HG02588 (cell line): ENCODE data around the gene TMEM63C.

ENCODE experiments used
- ATAC-seq: cut with Tn5 transposase; IDR thresholded peaks from one replicate; pipeline ENCODE4 v1.9.1; 2021; ENCODE audit warnings: mild to moderate bottlenecking, moderate library complexity; ENCODE audit not compliant: unreplicated experiment

TMEM63C gene

DNA sequence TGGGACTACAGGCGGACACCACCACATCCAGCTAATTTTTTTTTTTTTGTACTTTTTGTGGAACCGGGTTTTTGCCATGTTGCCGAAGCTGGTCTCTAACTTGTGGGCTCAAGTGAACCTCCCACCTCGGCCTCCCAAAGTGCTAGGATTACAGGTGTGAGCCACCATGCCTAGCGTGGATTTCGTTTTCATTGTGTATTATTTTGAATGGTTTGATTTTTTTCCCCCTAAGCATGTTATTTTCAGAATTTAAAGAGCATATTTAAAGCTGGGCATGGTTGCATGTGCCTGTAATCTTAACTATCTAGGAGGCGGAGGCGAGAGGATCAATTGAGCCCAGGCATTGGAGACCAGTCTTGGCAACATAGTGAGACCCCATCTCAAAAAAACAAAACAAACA is 13.1 kb downstream of the TMEM63C start:
- no peak for ATAC-seq

- ATAC-seq = no peak
Observed at GRCh38 chr14:77195766-77196165, 14.2 kb downstream of the TMEM63C start.

- ATAC-seq = no peak
Observed at GRCh38 chr14:77197988-77198387, 16.4 kb downstream of the TMEM63C start.

- no peak for ATAC-seq
Observed at GRCh38 chr14:77198561-77198960, 17.0 kb downstream of the TMEM63C start.

DNA sequence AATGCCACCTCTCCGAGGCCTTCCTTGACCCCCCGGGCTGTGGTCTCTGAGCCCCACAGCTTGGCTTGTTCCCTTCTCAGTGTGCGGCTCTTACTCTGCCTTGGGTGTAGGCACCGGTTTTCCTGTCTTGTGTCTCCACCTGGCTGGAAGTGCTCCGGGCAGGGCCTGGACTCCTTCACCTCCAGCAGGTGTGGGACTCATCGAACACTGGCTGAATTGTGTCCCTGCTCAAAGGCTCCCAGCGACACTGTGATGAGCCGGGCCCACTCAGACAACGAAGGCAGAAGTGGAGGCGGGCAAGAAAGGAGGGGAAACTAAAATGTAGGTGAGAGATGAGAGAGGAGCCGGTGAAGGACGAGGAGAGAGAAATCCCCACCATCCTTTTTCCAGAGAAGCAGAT is 18.0 kb downstream of the TMEM63C start:
- no peak for ATAC-seq

GRCh38 chr14:77200406-77200985 is 18.9 kb downstream of the TMEM63C start:
- ATAC-seq = no peak

- ATAC-seq = no peak
Observed at GRCh38 chr14:77201696-77202095, 20.1 kb downstream of the TMEM63C start.

- no peak for ATAC-seq
Observed at GRCh38 chr14:77203611-77204458, 22.2 kb downstream of the TMEM63C start.

DNA sequence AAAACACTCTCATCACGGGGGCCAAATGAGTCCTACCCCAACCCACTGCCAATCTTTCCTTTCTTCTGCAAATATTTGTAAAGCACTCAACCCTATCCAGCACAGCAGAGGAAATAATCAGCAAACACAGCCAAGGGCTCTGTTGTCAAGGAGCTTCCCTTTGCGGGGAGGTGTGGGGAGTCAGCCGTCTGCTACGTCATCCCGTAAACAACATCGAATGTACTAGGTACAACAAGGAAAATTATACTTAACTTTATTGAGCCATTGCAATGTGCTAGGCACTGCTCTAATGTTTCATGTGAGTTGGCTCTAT is 22.8 kb downstream of the TMEM63C start:
- ATAC-seq = no peak

DNA sequence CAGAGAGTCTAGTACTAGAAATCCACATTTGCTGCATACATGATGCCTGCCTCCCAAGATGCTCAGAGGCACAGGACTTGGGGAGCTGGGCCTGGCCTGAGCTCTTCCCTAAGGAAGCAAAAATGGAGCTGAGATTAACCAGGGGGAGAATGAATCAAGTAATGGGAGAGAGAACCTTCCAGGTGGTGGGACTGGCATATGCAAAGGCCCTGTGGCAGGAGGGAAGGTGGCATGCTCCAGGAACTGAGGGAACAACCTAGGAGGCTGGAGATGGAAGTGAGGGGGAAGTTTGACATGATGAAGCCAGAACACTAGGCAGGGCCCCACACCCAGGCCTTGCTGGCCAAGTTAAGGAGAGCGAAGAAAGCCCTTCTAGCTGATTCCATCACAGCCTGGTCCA is 23.3 kb downstream of the TMEM63C start:
- no peak for ATAC-seq

DNA sequence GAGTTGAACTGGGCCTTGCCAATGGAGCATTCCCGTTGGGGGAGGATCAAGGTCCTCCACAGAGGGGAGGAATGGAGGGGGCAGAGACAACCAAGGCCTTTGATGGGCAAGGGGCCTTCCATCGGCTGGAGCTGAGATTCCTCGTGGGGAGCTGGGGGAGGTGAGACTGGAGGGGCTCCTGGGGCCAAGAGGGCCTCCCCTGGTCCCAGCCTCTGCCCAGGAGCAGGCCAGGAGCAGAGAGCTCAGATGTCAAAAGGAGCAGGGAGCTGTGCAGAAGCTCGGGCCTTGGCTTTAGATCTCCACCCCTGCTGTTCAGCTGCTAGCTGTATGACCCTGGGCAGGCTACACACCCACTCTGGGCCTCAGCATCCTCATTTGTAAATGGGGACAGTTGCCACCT is 24.0 kb downstream of the TMEM63C start:
- no peak for ATAC-seq

DNA sequence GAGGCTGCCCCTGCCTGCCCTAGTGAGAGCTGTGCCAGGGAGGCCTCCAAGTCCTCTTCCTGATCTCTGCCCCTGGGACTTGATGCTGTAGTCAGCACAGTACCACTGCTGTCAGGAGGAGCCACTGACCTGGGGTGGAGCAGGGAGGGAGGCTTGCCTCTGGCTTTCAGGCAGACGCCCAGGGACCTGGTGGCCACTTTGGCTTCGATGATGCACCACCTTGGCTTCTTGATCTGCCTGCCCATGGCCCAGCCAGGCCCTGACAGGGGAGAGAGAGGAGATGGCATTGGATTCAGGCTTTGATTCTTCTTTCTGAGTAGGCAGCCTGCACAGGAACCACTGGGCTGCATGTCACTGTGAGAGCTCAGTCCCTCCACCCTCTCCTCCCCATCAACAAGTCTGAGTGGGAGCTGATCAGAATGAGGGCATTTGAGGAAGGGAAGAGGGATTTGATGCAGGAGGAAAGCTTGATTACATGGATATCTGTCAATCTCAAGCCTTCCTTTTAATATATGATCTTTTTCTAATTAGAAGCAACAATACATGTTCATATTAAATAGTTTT is 24.7 kb downstream of the TMEM63C start:
- no peak for ATAC-seq

DNA sequence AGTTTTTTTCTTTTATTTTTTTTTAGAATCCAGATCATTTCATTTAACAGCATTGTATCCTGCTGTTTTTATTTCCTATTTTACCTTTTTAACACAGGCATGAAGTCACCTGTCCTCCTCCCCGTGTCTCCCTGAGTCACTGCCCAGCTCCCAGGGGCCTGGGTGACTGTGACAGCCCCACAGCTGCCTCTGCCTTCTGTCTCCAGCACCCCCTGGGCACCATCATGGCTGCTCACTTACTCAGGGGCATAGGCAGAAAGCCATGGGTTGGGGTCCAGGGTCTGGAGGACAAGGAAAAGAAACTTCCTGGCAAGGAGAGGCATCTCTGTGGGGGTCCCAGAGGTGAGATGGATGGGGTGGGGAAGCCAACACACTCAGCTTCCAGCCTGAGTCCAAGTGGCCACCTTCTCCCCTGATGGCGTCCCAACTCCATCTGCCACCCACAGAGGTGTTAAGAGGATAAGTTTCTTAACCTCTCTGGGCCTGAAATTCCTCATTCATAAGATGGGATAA is 25.3 kb downstream of the TMEM63C start:
- no peak for ATAC-seq

- no peak for ATAC-seq
Observed at GRCh38 chr14:77208291-77208978, 26.8 kb downstream of the TMEM63C start.

GRCh38 chr14:77208979-77209318 is 27.4 kb downstream of the TMEM63C start:
- ATAC-seq = no peak

GRCh38 chr14:77212097-77212870 is 30.7 kb downstream of the TMEM63C start:
- ATAC-seq = no peak

DNA sequence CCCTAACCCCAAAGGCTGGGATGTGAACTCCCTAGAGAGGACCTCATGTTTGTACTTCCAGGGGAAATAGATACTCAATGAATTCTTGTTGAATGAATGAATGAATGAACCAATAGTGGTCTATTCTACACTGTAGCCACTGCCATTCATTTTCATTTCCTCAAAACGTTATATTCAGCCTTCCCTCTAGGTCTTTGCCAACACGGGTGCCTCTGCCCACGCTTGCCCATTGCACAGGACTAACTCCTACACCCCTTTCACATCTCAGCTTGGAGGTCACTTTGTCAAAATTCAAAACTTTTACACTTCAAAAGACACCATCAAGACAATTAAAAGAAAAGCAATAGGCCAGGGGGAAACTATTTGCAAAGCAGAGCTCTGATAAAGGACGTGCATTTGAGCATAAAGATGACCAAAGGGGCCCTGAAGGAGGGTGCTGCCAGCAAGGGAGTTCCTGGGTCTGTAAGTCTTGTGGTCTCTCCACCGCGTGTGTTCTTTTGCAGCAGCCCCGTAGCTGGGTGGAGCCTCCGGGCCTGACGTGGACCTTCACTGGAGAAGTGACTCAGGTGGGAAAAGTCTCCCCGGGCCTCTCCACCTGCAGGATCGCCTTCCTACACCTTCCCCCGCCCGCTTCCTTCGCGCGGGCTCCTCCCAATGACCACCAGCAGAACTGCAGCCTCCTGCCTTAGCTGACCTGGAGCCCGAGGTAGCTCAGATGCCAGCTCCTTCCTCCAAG is 31.5 kb downstream of the TMEM63C start:
- ATAC-seq = peak; percentile 66

- ATAC-seq = no peak
Observed at GRCh38 chr14:77213679-77214016, 32.0 kb downstream of the TMEM63C start.

- ATAC-seq = no peak
Observed at GRCh38 chr14:77214216-77214615, 32.6 kb downstream of the TMEM63C start.

DNA sequence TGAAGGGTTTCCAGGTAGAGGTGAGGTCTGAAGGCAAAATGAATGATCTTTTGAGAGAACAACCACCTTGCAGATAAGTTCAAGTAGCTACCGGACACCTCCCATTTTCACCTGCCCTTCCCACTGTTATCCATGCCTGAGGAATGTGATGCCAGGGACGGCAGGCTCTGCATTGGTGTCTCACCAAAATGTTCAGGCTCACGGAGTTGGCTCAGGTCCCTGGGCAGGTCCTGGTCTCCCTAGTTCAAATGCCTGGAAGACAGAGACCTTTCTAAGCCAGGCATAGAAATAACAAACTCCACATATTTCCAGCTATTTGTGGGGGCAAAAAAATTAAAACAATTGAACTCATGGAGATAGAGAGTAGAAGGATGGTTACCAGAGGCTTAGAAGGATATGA is 36.0 kb downstream of the TMEM63C start:
- no peak for ATAC-seq
